ENCODE results near the gene SAYSD1.

The SAYSD1 gene

DNA sequence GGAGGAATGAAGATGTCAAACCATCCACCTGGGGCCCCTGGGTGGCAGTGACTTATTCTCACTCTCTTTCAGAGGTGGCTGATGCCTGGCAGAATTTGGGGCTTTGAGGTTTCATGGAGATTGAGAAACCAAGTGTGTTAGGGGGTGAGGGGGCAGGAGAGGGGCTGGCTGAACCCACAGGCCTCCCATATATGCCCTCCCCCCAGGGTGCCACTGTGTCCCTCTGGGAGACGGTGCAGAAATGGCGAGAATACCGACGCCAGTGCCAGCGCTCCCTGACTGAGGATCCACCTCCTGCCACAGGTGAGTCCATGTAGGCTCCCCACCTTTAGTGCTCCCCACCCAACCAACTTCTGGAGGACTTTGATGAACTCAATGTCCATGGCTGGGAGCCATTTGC, 58.8 kb downstream of the SAYSD1 start:
- TF ChIP-seq, protein P1, sequence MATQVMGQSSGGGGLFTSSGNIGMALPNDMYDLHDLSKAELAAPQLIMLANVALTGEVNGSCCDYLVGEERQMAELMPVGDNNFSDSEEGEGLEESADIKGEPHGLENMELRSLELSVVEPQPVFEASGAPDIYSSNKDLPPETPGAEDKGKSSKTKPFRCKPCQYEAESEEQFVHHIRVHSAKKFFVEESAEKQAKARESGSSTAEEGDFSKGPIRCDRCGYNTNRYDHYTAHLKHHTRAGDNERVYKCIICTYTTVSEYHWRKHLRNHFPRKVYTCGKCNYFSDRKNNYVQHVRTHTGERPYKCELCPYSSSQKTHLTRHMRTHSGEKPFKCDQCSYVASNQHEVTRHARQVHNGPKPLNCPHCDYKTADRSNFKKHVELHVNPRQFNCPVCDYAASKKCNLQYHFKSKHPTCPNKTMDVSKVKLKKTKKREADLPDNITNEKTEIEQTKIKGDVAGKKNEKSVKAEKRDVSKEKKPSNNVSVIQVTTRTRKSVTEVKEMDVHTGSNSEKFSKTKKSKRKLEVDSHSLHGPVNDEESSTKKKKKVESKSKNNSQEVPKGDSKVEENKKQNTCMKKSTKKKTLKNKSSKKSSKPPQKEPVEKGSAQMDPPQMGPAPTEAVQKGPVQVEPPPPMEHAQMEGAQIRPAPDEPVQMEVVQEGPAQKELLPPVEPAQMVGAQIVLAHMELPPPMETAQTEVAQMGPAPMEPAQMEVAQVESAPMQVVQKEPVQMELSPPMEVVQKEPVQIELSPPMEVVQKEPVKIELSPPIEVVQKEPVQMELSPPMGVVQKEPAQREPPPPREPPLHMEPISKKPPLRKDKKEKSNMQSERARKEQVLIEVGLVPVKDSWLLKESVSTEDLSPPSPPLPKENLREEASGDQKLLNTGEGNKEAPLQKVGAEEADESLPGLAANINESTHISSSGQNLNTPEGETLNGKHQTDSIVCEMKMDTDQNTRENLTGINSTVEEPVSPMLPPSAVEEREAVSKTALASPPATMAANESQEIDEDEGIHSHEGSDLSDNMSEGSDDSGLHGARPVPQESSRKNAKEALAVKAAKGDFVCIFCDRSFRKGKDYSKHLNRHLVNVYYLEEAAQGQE (IDR thresholded peaks at IDR 0.05; ENCODE audit: insufficient read depth in 1 of 2, low read depth in 2 of 2, low read length in 2 of 2) = no peak
- TF ChIP-seq FOXP2 (optimal IDR thresholded peaks at IDR 0.05; ENCODE audit: borderline replicate concordance, extremely low read depth, extremely low read length, insufficient read depth) (no peak), TAF1 (IDR thresholded peaks at IDR 0.05; ENCODE audit: borderline replicate concordance, insufficient read depth, low read length) (no peak), POLR2AphosphoS5 (IDR thresholded peaks at IDR 0.05; ENCODE audit: low read depth, low read length) (no peak), SIN3A (IDR thresholded peaks at IDR 0.05; ENCODE audit: borderline replicate concordance, insufficient read depth, low read length) (no peak)

DNA sequence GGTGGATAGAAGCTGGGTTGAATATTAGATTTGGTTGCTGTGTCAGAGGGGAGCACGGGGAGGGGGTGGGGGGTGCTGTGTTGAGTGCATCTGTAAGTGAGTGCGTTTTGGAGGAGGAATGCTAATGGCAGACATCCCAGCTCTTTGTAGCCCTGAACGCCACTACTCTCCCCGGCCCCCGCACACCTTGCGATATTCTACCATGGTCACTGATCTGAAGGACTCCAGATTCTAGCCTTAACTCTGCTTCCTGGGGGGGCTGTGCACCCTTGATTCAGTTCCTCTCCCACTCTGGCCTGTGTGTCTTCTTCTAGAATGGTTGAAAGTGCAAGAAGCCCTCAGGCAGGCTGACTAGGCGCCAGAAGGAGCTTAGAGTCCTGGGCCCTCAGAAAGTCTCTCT, 59.3 kb downstream of the SAYSD1 start:
- no peak for TF ChIP-seq FOXP2 (optimal IDR thresholded peaks at IDR 0.05; ENCODE audit: borderline replicate concordance, extremely low read depth, extremely low read length, insufficient read depth)
- TF ChIP-seq, protein P1 (IDR thresholded peaks at IDR 0.05; ENCODE audit: insufficient read depth in 1 of 2, low read depth in 2 of 2, low read length in 2 of 2) = no peak
- TF ChIP-seq TAF1 (IDR thresholded peaks at IDR 0.05; ENCODE audit: borderline replicate concordance, insufficient read depth, low read length) = no peak
- no peak for TF ChIP-seq SIN3A (IDR thresholded peaks at IDR 0.05; ENCODE audit: borderline replicate concordance, insufficient read depth, low read length)
- no peak for TF ChIP-seq POLR2AphosphoS5 (IDR thresholded peaks at IDR 0.05; ENCODE audit: low read depth, low read length)

DNA sequence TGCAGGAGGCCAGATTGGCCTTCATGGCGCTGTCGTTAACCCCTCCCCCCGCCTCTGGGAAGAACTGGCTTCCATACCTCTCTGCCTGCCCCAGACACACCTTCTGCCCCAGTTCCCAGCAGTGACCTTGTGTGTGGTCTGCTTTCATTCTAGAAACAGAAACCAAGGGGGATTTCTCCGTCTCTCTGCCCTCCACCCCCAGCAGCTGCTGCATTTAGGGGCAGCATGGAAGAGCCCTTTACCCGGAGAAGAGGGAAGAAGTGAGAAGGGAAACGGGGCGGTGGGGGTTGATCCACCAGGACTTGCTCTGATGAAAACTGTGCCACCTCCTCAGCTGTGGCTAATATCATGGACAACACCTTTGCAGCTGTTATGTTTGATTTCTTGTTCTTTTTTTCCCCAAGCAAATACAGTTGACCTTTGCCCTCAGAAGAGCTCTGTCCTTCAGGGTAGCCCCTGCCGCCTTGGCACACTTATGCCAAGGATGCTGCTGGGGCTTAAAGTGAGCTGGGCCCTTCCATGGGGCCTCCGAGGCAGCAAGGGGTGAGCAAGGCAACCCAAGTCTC, 60.3 kb downstream of the SAYSD1 start:
- TF ChIP-seq POLR2AphosphoS5 (IDR thresholded peaks at IDR 0.05; ENCODE audit: low read depth, low read length) = no peak
- no peak for TF ChIP-seq FOXP2 (optimal IDR thresholded peaks at IDR 0.05; ENCODE audit: borderline replicate concordance, extremely low read depth, extremely low read length, insufficient read depth)
- no peak for TF ChIP-seq TAF1 (IDR thresholded peaks at IDR 0.05; ENCODE audit: borderline replicate concordance, insufficient read depth, low read length)
- TF ChIP-seq, protein P1 (IDR thresholded peaks at IDR 0.05; ENCODE audit: insufficient read depth in 1 of 2, low read depth in 2 of 2, low read length in 2 of 2) = no peak
- no peak for TF ChIP-seq SIN3A (IDR thresholded peaks at IDR 0.05; ENCODE audit: borderline replicate concordance, insufficient read depth, low read length)

Measured in PFSK-1 (cell line).